ENCODE measurements around the gene OSBP2.
"Not testable (repeated sequence)": the region's sequence is repeated elsewhere in the genome, so short reads cannot be mapped to it uniquely, and the experiment has no call there.

Gene OSBP2

GRCh38 chr22:30679895-30680690 is 14.6 kb upstream of the OSBP2 start:
- not testable (repeated sequence) for DNase-seq

- no peak for DNase-seq
These were observed 13.5 kb upstream of the OSBP2 start for GRCh38 chr22:30680991-30681770.

GRCh38 chr22:30681831-30682230 is 12.8 kb upstream of the OSBP2 start:
- no peak for DNase-seq

GRCh38 chr22:30685178-30685577 is 9.5 kb upstream of the OSBP2 start:
- DNase-seq, result no peak

- DNase-seq, result no peak
These were observed 7.3 kb upstream of the OSBP2 start for GRCh38 chr22:30687358-30687757.

GRCh38 chr22:30689622-30690021 is 5.1 kb upstream of the OSBP2 start:
- no peak for DNase-seq

- DNase-seq, result no peak
These were observed 3.5 kb upstream of the OSBP2 start for GRCh38 chr22:30691204-30691603.

GRCh38 chr22:30694171-30694639 is 469 bp upstream of the OSBP2 start:
- DNase-seq, result peak; percentile 33

GRCh38 chr22:30695351-30695851 is 727 bp downstream of the OSBP2 start:
- no peak for DNase-seq

- DNase-seq, result no peak
These were observed 1.4 kb downstream of the OSBP2 start for GRCh38 chr22:30695871-30696655.

- no peak for DNase-seq
These were observed 3.3 kb downstream of the OSBP2 start for GRCh38 chr22:30697975-30698374.

GRCh38 chr22:30701872-30702271 is 7.2 kb downstream of the OSBP2 start:
- DNase-seq, result no peak

GRCh38 chr22:30702856-30703255 is 8.2 kb downstream of the OSBP2 start:
- DNase-seq, result no peak

GRCh38 chr22:30704978-30705377 is 10.3 kb downstream of the OSBP2 start:
- no peak for DNase-seq

- peak; percentile 92 for DNase-seq
These were observed 11.3 kb downstream of the OSBP2 start for GRCh38 chr22:30705710-30706651.

- DNase-seq, result not testable (repeated sequence)
These were observed 15.3 kb downstream of the OSBP2 start for GRCh38 chr22:30709980-30710379.

GRCh38 chr22:30712094-30712493 is 17.4 kb downstream of the OSBP2 start:
- no peak for DNase-seq

- DNase-seq, result no peak
These were observed 19.4 kb downstream of the OSBP2 start for GRCh38 chr22:30714062-30714461.

- DNase-seq, result no peak
These were observed 22.8 kb downstream of the OSBP2 start for GRCh38 chr22:30717331-30717921.

- no peak for DNase-seq
These were observed 23.3 kb downstream of the OSBP2 start for GRCh38 chr22:30717952-30718351.

GRCh38 chr22:30718491-30718890 is 23.8 kb downstream of the OSBP2 start:
- DNase-seq, result no peak

Data from NCI-H1694 treated with DMSO at 0.1 percent for 48 hours (cell line).